Measurements from ENCODE around the gene COL19A1.

DNA sequence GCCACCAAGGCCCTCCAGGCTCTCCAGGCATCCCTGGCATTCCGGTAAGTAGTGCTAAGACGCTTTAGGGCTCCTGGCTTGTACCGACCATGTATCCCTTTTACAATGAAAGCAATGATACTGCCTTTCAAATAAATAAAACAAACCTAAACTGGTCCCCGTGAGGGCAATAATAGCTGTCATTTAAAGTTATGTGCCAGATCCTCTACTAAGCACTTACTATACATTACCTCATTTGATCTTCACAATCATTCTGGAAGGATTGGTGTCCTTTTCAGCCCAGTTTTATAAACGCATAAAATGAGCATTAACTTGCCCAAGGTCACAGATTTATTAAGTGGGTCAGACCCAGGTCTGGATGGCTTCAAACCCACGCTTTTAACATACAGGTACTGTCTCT is 321.8 kb downstream of the COL19A1 start:
- no peak for TF ChIP-seq CTCF (IDR thresholded peaks at IDR 0.05)
- TF ChIP-seq ZFX (IDR thresholded peaks at IDR 0.05; ENCODE audit: borderline replicate concordance), result no peak
